HepG2 (cell line): ENCODE results near the gene LDLRAD3. TPM values are rescaled to one million over a fixed set of nuclear protein-coding genes. Genes with fewer than 3 reads are reported as not detected.

Source experiments
- AHDC1 ChIP-seq: sonication (generic); formaldehyde crosslinking; IDR thresholded peaks from 2 replicates; pipeline ENCODE4 v1.5.1; 2020; ENCODE audit warnings: mild to moderate bottlenecking, missing genetic modification reagents, borderline replicate concordance
- BATF2 ChIP-seq: sonication (generic); formaldehyde crosslinking; IDR thresholded peaks from 2 replicates; pipeline ENCODE4 v1.8.0; 2022; ENCODE audit warnings: mild to moderate bottlenecking, missing genetic modification reagents, moderate library complexity
- HNRNPLL ChIP-seq: fragments of 200-400 bp; formaldehyde crosslinking; IDR thresholded peaks from 2 replicates; pipeline ENCODE4 v1.6.1; 2017; ENCODE audit warnings: mild to moderate bottlenecking, low read depth, low read length; ENCODE audit not compliant: poor library complexity, severe bottlenecking
- IRF2 ChIP-seq: IDR thresholded peaks from 2 replicates; pipeline ENCODE4 v1.6.1; 2018; ENCODE audit warnings: missing genetic modification reagents, missing compliant biosample characterization
- MED1 ChIP-seq: sonication (generic); formaldehyde crosslinking; IDR thresholded peaks from 2 replicates; pipeline ENCODE4 v1.4.0; 2020; ENCODE audit warnings: missing genetic modification reagents
- PBX2 ChIP-seq: IDR thresholded peaks from 2 replicates; pipeline ENCODE4 v1.6.1; 2016; ENCODE audit warnings: control low read depth
- SNAPC2 ChIP-seq: sonication (generic); formaldehyde crosslinking; IDR thresholded peaks from 2 replicates; pipeline ENCODE4 v1.8.1; 2022; ENCODE audit warnings: mild to moderate bottlenecking, missing genetic modification reagents
- YEATS2 ChIP-seq: sonication (generic); formaldehyde crosslinking; IDR thresholded peaks from 2 replicates; pipeline ENCODE4 v1.4.0; 2020; ENCODE audit warnings: missing genetic modification reagents, borderline replicate concordance
- ZFP1 ChIP-seq: IDR thresholded peaks from 2 replicates; pipeline ENCODE4 v1.6.1; 2016
- ZNF224 ChIP-seq: sonication (generic); formaldehyde crosslinking; IDR thresholded peaks from 2 replicates; pipeline ENCODE4 v1.5.0; 2020; ENCODE audit warnings: mild to moderate bottlenecking, missing genetic modification reagents
- ZNF326 ChIP-seq: sonication (generic); formaldehyde crosslinking; IDR thresholded peaks from 2 replicates; pipeline ENCODE4 v1.4.0; 2020; ENCODE audit warnings: missing genetic modification reagents, borderline replicate concordance
- ZNF407 ChIP-seq: sonication (generic); formaldehyde crosslinking; IDR thresholded peaks from one replicate; pipeline ENCODE4 v1.5.1; 2020; ENCODE audit warnings: mild to moderate bottlenecking, missing genetic modification reagents; ENCODE audit errors: not compliant biosample characterization
- ZNF713 ChIP-seq: sonication (generic); formaldehyde crosslinking; IDR thresholded peaks from 2 replicates; pipeline ENCODE4 v1.4.0; 2020; ENCODE audit warnings: mild to moderate bottlenecking, missing genetic modification reagents
- polyA plus RNA-seq, 8 experiments: library from polyadenylated mRNA; depleted of rRNA in 3 of 8; stranded (reverse) in 7 of 8; unstranded in 1 of 8; fragments of >200 nt; fragmentation: Illumina TruSeq in 4 of 8; extraction: Trizol in 4 of 8; gene quantifications; 2 replicates each; pipeline versions ENCODE4 v1.2.1 to v1.2.3, GENCODE V29; 2011 to 2016; ENCODE audit warnings: low read depth in 4 of 8, missing spikeins in 1 of 8, mixed read lengths in 1 of 8; ENCODE audit not compliant: insufficient read depth in 1 of 8
- total RNA-seq, 5 experiments: library from RNA; depleted of rRNA; stranded (reverse); fragments of >200 nt; fragmentation: Illumina TruSeq; extraction: Trizol; gene quantifications; 2 replicates each; pipeline ENCODE4 v1.2.3, GENCODE V29; 2016; ENCODE audit warnings: low read depth in 1 of 5

Gene LDLRAD3
- total and polyA plus RNA-seq, 2 of the 13 experiments (the other 11 are each of a cell fraction or from before 2014, with no cell fraction given), result 0.50 to 0.60 TPM

- no peak for TF ChIP-seq HNRNPLL
- no peak for TF ChIP-seq YEATS2 (CRISPR knock-in tag)
- TF ChIP-seq IRF2 (CRISPR knock-in tag), result no peak
- TF ChIP-seq MED1, result no peak
- TF ChIP-seq PBX2 (CRISPR knock-in tag), result no peak
- no peak for TF ChIP-seq SNAPC2
- TF ChIP-seq BATF2 (CRISPR knock-in tag), result no peak
- no peak for TF ChIP-seq ZNF224 (CRISPR knock-in tag)
- TF ChIP-seq ZNF713 (CRISPR knock-in tag), result no peak
- no peak for TF ChIP-seq AHDC1 (CRISPR knock-in tag)
- no peak for TF ChIP-seq ZNF326 (CRISPR knock-in tag)
- TF ChIP-seq ZNF407 (CRISPR knock-in tag), result no peak
- TF ChIP-seq ZFP1 (CRISPR knock-in tag), result no peak
Measured at GRCh38 chr11:36153551-36153950, 209.7 kb downstream of the LDLRAD3 start (continued).
